Activated CD8-positive, alpha-beta memory T cell treated with anti-CD3 and anti-CD28 coated beads, Interleukin-2, amount 50 U/mL, for 24 hours (primary cell): ENCODE measurements around the gene CCDC70.
"Not testable (repeated sequence)": the region's sequence is repeated elsewhere in the genome, so short reads cannot be mapped to it uniquely, and the experiment has no call there.

Experiments used
- DNase-seq: peaks from one replicate; pipeline ENCODE4 v3.0.0-alpha.2; 2020; ENCODE audit errors: extremely low read depth

CCDC70 gene

DNA sequence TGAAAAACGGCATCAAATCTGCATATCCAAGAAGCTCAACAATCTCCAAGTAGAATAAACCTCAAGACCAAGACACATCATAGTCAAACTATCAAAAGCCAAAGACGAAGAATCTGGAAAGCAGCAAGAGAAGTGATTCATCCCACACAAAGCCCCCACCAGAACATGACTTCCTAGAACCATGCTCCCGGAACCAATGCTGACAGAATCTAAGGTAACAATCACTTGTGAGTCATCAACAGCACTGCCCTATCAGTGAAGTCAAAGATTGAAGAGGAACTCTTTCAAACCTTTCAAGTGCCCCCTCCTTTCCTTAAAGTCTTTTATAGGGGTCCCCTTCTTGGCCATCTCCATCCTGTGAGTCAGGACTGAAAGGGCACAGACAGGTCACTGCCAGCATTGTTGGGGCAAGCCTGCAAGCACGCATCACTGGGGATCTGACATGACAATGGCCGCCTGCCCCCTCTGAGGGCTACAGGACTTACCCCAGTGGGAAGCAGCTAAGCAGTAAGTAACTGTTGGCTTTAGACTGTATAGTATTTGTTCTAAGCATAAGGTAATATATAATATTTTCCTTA, at the start of gene CCDC70:
Gene CCDC70, plus strand, starts transcription at position 247 of the 578 bp plus-strand sequence. CDS start 3,443 bp downstream, outside the sequence.
- DNase-seq, result no peak

DNA sequence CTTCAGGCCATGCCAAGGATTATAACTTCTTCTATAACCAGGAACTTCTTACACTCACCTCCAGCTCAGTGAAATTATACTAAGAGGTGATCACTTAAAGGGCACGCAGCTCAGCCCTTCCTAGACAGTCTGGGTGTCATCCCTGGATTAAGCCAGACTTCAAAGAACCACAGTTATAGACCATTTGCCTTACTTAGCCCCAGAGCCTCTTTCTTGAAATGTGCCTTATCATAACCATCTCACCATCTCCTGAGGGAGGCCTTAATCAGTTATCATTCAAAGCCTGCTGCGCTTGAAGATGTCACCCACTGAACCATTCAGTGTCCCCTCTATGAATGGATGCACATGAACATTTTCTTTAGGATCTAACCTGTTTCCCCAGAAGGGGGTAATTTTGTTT, 47.7 kb upstream of the CCDC70 start:
- no peak for DNase-seq

- no peak for DNase-seq
Observed at GRCh38 chr13:51814825-51815650, 46.7 kb upstream of the CCDC70 start.

DNA sequence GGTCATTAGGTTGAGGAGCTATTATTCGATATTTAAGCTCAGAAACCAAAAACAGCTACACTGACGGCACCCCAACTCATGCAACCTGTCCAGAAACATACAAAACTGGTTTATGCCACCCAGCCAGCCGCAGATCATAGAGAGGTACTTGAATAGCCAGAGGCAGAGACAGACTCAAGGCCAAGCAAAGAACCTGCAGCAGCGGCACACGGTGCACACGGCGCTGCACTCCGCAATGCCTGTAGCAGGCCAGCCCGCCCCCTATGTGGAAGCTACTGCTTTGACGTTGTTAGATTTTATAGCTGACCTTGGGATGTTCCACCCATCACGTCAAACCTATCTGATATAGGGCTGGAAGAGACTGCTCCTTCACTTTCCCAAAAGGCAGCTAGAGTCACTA, 45.9 kb upstream of the CCDC70 start:
- no peak for DNase-seq

DNA sequence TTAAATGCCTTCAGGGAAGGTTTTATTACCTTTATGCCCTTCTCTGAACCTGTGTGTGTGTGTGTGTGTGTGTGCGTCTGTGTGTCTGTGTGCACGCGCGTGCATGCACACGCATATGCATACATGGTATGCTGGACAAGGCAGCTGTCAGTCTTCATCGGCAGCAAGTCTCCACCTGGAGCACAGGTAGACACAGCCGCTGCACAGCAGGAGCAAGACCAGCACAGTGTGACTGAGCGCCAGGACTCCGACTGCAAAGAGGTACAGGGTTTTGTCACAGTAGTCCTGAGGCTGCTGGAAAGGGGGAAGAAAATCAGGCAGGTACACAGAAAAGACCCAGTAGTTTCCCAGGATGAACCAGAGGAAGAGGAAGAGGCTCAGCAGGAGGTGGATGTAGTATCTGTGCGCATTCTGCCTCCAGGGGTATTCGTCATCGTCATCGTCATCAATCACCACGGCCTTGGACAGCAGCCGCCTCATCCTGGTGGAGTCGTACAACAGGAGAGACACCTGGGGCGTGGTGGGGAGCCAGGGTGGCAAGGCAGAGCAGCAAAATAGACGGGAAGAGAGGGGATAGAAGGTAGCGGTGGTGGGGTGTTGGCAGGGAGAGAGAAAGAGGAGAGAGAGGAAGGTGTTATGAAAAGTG, 45.0 kb upstream of the CCDC70 start:
- DNase-seq, result no peak

GRCh38 chr13:51817717-51818116, 44.1 kb upstream of the CCDC70 start:
- no peak for DNase-seq

GRCh38 chr13:51818276-51818675, 43.5 kb upstream of the CCDC70 start:
- DNase-seq, result no peak

DNA sequence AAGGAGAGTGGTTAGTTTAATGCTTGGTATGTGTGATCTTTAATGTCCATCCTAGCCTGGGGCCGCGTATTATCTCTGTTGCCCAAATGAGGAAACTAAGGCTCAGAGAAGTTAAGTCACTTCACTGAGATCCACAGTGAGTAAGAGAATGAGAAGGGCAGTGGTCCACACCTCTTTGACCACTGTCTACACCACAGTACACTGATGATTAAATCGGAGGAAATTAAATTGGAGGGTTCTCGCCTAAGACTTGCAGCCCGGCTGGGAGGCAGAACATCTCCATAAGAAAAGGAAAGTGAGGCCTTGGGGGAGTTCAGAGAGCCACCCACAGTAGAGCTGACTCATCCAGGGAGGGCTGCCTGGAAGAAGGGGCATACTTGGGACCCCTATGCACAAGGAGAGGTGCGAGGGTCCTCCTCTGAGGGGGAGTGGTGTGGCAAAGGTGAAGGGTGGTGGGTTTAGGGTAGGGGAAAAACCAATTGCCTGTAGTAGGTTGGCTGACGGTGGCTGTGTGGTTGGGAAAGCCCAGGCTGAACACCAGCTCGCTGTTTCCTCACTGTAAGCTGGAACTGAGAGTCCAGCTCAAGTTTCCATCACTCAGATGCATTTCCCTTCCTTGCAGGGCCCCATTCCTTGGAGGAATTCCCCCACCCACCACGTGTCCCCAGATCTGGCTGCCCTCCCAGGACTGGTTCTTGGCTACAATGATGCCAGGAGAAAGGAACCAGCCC, 42.8 kb upstream of the CCDC70 start:
- peak; percentile 33 for DNase-seq

GRCh38 chr13:51819544-51819943, 42.2 kb upstream of the CCDC70 start:
- DNase-seq, result no peak

GRCh38 chr13:51820016-51820597, 41.7 kb upstream of the CCDC70 start:
- DNase-seq, result no peak

DNA sequence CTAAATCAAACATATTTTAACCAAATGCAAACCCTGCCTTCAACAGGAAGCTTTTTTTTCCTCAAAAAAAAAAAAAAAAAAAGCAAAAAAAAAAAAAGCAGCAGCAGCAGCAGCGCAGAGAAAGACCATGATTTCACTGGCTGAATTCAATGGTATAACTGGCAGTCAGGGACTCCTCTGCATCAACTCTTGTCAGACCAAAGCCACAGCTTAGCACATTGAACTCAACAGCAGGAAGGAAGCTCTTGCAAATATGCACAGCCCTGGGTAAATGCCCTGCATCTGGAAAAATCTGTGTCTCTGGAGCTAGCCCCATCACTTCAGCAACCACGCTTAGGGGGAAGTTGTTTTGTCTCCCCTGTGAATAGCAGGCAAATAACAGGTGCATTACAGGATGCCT, 40.2 kb upstream of the CCDC70 start:
- DNase-seq, result no peak

- no peak for DNase-seq
Observed at GRCh38 chr13:51822106-51822815, 39.5 kb upstream of the CCDC70 start.

- DNase-seq, result no peak
Observed at GRCh38 chr13:51823359-51823758, 38.4 kb upstream of the CCDC70 start.

DNA sequence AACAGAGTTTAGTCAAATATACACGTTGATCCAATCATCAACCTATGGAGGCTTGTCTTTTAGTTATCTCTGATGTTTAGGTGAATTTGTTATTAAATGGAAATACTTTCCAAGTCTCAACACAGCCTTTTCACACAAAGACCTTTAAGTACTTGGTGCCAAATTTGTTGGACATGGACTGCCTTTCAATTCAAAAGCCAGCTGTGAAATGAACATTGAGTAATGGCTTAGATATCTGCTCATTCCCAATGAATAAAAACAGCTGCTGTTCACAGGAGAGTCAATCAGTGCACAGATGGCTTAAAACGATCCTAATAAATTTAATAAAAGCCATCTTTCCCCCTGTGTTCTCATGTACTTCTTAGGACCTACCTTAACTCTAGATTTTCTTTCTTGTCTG, 37.9 kb upstream of the CCDC70 start:
- no peak for DNase-seq

DNA sequence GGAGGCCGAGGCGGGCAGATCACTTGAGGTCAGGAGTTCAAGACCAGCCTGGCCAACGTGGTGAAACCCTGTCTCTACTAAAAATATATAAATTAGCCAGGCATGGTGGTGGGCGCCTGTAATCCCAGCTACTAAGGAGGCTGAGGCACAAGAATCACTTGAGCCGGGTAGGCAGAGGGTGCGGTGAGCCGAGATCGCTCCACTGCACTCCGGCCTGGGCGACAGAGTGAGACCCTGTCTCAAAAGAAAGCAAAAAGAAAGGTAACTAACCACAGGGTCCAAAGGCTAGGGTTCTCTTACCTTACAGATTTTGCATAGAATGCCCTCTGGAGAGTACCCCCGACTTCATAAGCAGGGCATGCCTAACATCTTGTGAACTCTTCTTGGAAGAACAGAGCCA, 37.1 kb upstream of the CCDC70 start:
- DNase-seq, result not testable (repeated sequence)

DNA sequence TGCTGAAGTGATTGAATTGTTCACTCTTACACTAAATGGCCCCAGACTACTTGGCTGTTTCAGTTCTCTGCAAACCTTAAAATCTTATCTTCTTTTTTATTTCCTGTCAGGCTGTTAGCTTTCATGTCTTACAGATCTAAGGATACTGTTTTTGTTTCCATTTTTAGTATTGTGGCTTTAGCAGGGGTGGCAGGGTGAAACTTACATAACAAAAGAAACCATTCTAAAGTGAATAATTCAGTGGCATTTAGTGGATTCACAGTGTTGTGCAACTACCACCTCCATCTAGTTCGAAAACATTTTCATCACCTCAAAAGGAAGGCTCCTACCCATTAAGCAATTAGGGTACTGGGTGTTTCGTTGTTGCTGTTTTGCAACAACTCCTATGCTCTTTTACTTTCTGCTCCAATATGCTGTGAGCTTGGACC, 36.6 kb upstream of the CCDC70 start:
- DNase-seq, result no peak

- no peak for DNase-seq
Observed at GRCh38 chr13:51825681-51826254, 36.0 kb upstream of the CCDC70 start.

DNA sequence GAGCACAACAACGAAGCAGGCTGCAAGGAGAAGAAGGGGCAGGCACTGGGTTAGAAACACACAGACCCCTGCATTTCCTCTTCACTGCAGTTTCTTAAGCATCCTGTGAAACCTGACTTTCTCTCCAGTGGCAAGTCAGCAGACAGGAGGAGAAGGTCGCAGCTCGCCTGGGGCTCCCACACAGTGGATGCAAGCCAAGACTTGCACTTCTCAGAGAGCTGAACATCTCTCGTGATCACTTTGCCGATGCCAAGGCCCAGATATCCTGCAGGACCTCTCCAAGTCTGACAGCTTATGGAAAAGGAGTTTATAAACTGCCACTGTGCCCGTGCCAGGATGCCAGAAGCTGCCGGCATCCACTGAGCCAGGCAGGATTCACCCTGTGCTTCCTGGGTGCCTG, 35.2 kb upstream of the CCDC70 start:
- no peak for DNase-seq

DNA sequence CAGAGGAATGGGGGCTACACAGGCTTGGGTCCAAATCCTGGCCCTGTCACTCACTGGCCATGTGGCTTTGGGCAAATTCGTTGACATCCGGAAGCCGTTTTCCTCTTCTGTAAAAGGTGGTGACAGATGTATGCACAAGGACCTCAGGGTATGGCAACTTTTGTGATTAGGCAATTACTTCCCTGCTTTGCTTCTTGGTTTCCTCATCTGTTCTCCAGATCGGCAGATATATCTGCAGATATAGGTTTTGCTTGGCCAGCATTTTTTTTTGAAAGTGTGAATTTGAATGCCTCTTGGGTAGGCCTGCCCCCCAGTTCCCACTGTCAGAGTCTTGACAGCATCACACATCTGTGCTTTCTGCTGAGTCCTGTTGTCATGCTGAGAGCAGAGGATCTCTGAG, 34.5 kb upstream of the CCDC70 start:
- no peak for DNase-seq

GRCh38 chr13:51828730-51829567, 32.8 kb upstream of the CCDC70 start:
- no peak for DNase-seq
